K562 (cell line): ENCODE measurements around the gene CD48. TPM values are rescaled to one million over a fixed set of nuclear protein-coding genes. Genes with fewer than 3 reads are reported as not detected.

Experiments used
- CREM ChIP-seq: IDR thresholded peaks from 2 replicates; pipeline ENCODE4 v1.6.1; 2014; ENCODE audit warnings: antibody characterized with exemption, low read depth
- KLF16 ChIP-seq: IDR thresholded peaks from 2 replicates; pipeline ENCODE4 v1.6.1; 2016; ENCODE audit warnings: antibody characterized with exemption
- MTA3 ChIP-seq: fragments of 450-650 bp; formaldehyde crosslinking; IDR thresholded peaks from 2 replicates; pipeline ENCODE4 v1.6.1; 2017; ENCODE audit warnings: mild to moderate bottlenecking, borderline replicate concordance
- POLR2H ChIP-seq: IDR thresholded peaks from 2 replicates; pipeline ENCODE4 v1.6.1; 2016; ENCODE audit warnings: missing genetic modification characterization, low read depth, mild to moderate bottlenecking, control low read depth, missing compliant biosample characterization, moderate library complexity
- STAT5A ChIP-seq: IDR thresholded peaks from 2 replicates; pipeline ENCODE4 v1.6.1; 2012; ENCODE audit warnings: low read length, inconsistent platforms, borderline replicate concordance
- XRCC5 ChIP-seq: fragments of 200-400 bp; formaldehyde crosslinking; IDR thresholded peaks from 2 replicates; pipeline ENCODE4 v1.6.1; 2017; ENCODE audit warnings: low read depth, mild to moderate bottlenecking, low read length
- ZFPM2 ChIP-seq: fragments of 250-450 bp; sonication (Bioruptor Pico); IDR thresholded peaks from 2 replicates; pipeline ENCODE4 v1.5.1; 2022; ENCODE audit warnings: mild to moderate bottlenecking
- polyA plus RNA-seq, 8 experiments: library from polyadenylated mRNA; depleted of rRNA in 4 of 8; stranded (reverse) in 5 of 8; unstranded in 3 of 8; fragments of >200 nt; fragmentation: Nextera tagmentation in 2 of 8; fragmentation: Illumina TruSeq in 1 of 8; extraction: Ambion mirVana in 2 of 8; extraction: Trizol in 1 of 8; gene quantifications; 2 replicates each; pipeline versions ENCODE4 v1.2.1 to v1.2.3, GENCODE V29; 2011 to 2014; ENCODE audit warnings: inconsistent platforms in 1 of 8, missing spikeins in 1 of 8
- total RNA-seq, 7 experiments: library from RNA; depleted of rRNA in 6 of 7; stranded (reverse); fragments of >200 nt in 6 of 7; fragmentation: Illumina TruSeq in 2 of 7; extraction: Trizol in 2 of 7; gene quantifications; 2 replicates each; pipeline versions ENCODE4 v1.2.1 to v1.2.3, GENCODE V29; 2011 to 2021; ENCODE audit warnings: low replicate concordance in 1 of 7
- TF ChIP-seq, protein P1 (sequence below): sonication (generic); formaldehyde crosslinking; IDR thresholded peaks from 2 replicates; pipeline ENCODE4 v1.8.1; 2023; ENCODE audit warnings: mild to moderate bottlenecking, missing genetic modification reagents
- TF ChIP-seq, protein P2 (sequence below): IDR thresholded peaks from 2 replicates; pipeline ENCODE4 v1.6.1; 2011; ENCODE audit warnings: borderline replicate concordance, low read depth, mild to moderate bottlenecking, moderate library complexity, low read length; ENCODE audit not compliant: insufficient read depth, poor library complexity, severe bottlenecking

The CD48 gene
- total and polyA plus RNA-seq, 9 of the 15 experiments (the other 6 are each of a cell fraction or from before 2014, with no cell fraction given) = 0.10 to 0.42 (median 0.29) TPM; not detected in 3

GRCh38 chr1:160681066-160681890 lies 30.3 kb downstream of the CD48 start (continued):
- TF ChIP-seq, protein P1, sequence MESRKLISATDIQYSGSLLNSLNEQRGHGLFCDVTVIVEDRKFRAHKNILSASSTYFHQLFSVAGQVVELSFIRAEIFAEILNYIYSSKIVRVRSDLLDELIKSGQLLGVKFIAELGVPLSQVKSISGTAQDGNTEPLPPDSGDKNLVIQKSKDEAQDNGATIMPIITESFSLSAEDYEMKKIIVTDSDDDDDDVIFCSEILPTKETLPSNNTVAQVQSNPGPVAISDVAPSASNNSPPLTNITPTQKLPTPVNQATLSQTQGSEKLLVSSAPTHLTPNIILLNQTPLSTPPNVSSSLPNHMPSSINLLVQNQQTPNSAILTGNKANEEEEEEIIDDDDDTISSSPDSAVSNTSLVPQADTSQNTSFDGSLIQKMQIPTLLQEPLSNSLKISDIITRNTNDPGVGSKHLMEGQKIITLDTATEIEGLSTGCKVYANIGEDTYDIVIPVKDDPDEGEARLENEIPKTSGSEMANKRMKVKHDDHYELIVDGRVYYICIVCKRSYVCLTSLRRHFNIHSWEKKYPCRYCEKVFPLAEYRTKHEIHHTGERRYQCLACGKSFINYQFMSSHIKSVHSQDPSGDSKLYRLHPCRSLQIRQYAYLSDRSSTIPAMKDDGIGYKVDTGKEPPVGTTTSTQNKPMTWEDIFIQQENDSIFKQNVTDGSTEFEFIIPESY (CRISPR knock-in tag) = peak; percentile 74; the same call in 1 of the 2 replicates
- TF ChIP-seq MTA3 (peak; percentile 39; the same call in 1 of the 2 replicates), ZFPM2 (no peak), POLR2H (tag) (no peak), CREM (peak; percentile 49; the same call in 1 of the 2 replicates), STAT5A (no peak), XRCC5 (peak; percentile 89; the same call in 1 of the 2 replicates), KLF16 (peak; percentile 32; the same call in 1 of the 2 replicates)
- TF ChIP-seq, protein P2, sequence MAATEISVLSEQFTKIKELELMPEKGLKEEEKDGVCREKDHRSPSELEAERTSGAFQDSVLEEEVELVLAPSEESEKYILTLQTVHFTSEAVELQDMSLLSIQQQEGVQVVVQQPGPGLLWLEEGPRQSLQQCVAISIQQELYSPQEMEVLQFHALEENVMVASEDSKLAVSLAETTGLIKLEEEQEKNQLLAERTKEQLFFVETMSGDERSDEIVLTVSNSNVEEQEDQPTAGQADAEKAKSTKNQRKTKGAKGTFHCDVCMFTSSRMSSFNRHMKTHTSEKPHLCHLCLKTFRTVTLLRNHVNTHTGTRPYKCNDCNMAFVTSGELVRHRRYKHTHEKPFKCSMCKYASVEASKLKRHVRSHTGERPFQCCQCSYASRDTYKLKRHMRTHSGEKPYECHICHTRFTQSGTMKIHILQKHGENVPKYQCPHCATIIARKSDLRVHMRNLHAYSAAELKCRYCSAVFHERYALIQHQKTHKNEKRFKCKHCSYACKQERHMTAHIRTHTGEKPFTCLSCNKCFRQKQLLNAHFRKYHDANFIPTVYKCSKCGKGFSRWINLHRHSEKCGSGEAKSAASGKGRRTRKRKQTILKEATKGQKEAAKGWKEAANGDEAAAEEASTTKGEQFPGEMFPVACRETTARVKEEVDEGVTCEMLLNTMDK = peak; percentile 60
- TF ChIP-seq, all 486 proteins: peak for 38
